Measurements from ENCODE around the gene CLEC4F.

GRCh38 chr2:70801607-70802263, 18.7 kb downstream of the CLEC4F start:
- TF ChIP-seq EZH2 (IDR thresholded peaks at IDR 0.05; ENCODE audit: low read length): no peak
- TF ChIP-seq, protein P1, sequence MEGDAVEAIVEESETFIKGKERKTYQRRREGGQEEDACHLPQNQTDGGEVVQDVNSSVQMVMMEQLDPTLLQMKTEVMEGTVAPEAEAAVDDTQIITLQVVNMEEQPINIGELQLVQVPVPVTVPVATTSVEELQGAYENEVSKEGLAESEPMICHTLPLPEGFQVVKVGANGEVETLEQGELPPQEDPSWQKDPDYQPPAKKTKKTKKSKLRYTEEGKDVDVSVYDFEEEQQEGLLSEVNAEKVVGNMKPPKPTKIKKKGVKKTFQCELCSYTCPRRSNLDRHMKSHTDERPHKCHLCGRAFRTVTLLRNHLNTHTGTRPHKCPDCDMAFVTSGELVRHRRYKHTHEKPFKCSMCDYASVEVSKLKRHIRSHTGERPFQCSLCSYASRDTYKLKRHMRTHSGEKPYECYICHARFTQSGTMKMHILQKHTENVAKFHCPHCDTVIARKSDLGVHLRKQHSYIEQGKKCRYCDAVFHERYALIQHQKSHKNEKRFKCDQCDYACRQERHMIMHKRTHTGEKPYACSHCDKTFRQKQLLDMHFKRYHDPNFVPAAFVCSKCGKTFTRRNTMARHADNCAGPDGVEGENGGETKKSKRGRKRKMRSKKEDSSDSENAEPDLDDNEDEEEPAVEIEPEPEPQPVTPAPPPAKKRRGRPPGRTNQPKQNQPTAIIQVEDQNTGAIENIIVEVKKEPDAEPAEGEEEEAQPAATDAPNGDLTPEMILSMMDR (optimal IDR thresholded peaks at IDR 0.05 in 1 of 3, IDR thresholded peaks at IDR 0.05 in 1 of 3, conservative IDR thresholded peaks at IDR 0.05 in 1 of 3; ENCODE audit: extremely low read depth in 1 of 3, insufficient read depth in 2 of 3, low read length in 3 of 3): no peak
